DMS153 treated with DMSO at 0.1 percent for 48 hours (cell line): ENCODE measurements around the gene PDPK1.
"Not testable (repeated sequence)": the region's sequence is repeated elsewhere in the genome, so short reads cannot be mapped to it uniquely, and the experiment has no call there.

Experiments
- DNase-seq: peaks from one replicate; lab custom pipeline; 2025; ENCODE audit not compliant: unreplicated experiment; lab: John Stamatoyannopoulos, UW

Gene PDPK1

DNA sequence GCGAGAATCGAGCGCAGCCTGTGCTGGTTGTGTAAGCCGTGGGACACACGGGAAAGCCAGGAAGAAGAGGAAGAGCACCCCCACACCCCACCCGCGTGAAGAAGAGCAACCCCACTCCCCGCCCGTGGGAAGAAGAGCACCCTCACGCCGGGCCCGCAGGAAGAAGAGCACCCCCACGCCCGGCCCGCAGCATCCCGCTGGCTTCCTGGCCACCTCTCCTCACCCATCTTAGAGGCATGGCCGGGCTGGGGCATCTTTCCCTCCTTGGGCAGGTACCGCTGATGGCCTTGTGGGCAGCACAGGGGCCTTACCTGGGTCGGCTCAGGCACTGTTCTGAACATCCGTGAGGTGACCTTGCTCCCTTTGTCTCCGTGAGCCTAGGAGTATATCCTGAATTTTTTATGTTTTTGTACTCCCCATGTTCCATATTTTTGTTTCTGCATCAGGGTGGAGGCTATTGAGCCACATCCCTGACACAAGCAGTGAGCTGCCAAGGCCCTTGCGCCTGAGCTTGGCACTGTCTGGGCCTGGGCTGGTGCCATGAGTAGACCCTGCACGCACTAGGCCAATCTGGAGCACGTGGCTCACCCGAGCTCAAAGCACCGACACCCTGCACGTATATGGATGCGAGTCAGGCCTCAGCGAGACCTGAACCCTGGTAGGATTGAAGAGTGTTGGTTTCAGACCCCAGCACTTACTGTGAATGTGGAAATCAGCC lies 73.1 kb downstream of the PDPK1 start:
- DNase-seq, result no peak

DNA sequence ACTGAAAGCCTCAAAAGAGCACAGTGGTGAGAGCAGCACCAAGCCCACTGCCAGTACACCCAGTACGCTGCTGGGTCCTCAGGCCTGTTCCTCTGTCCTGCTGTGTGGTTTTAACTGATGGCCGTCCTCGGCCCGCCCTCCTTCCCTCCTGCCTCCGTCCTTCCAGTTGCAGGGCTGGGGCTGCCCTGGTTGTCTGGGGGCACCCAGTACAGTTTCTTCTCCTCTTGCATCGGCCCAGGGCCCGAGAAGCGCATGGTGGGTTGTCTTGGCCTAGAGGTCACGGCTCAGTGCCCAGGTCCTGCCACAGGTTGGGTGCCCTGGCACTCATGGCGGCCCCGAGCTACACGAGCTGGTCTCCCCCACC lies 73.7 kb downstream of the PDPK1 start:
- DNase-seq, result no peak

DNA sequence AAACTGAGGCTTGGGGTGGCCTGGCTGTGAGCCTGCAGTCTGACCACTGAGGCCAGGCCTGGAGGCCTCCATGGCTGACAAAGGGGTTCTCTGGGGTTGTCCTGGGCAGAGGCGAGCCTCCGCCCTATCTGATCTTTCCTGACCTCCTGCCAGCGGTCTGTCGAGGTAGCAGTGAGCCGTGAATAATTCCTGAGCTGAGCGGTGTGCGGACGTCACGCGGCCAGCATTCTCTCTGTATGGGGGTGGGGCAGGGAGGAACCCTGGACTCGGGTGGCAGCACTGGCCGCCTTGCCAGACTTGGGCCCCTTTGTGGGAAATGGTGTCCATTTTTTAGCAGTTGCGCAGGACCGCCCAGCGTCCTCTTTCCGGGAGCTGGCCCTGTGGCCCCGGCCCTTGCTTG lies 74.1 kb downstream of the PDPK1 start:
- not testable (repeated sequence) for DNase-seq

DNA sequence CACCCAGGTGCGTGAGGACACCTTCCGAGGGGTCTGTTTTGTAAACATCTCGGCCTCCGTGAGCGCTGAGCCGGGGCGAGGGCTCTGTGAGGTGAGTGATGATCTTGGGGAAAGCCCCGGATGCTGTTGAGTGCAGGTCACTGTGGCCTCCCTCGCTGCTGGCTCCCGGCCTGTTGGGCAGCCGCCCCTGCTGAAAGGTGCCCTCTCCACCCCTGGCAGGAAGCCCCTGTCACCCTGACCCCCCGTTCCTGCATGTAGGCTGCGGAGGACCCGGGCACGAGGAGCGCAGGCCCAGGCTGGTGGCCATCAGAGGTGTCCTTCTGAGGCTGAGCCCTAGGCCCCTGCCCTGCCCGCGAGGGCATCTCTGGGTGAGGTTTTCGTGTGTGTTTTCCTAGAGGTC lies 75.4 kb downstream of the PDPK1 start:
- DNase-seq, result not testable (repeated sequence)

DNA sequence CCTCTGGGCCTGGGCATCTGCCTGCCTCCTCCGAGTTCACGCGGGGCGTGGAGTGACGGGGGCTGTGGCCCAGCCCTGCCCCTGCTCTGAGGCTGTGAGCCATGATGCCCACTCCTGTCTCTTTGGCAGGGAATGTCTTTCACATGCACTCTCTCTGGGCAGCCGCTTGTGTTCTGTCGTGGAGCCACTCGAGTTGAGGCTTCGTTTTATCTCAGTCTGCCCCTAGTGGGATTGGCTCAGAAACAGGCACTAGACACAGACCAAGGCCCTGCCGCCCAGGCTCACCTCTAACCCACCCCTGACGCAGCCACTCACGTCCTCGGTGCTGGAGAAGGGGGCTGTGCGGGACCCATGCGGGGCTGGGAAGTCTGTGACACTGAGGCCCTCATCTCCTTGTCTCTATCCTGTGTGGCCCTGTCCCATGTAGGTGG lies 77.0 kb downstream of the PDPK1 start:
- no peak for DNase-seq

DNA sequence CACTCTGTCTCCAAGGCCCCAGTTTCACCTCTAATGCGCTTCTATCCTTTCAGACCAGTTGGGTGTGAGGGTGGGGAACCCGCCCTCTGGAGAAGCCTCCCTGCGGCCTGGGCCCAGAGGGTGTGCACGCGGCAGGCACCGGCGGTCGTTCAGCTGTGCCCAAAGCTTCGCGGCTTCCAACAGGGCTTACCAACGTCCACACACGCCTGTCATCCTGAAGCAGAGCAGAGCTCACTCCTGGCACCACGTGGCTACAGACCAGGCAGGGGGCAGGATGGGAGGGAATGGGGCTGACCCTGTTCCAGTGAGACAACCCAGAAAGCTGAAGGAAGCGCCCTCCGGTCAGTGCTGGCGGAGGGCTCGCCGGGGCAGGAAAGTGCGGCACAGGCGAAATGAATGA lies 81.1 kb downstream of the PDPK1 start:
- DNase-seq, result not testable (repeated sequence)

DNA sequence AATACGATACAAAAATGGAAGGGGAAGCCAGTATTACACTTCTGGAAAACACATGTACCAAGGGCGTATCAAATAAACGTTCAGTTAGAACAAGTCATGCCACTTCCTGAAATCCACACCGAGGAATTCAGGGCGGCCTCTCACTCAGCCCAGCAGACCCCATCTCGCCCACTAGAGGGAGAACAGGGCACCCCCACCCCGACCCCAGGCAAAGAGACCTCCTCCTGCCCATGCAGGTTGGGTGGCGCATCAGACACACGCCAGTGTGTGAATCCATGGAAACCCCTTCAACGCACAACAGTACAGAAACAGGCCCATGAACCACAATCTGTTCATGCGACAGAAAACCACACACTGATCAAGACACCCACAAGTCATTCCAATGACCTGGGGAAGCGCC lies 81.8 kb downstream of the PDPK1 start:
- not testable (repeated sequence) for DNase-seq

DNA sequence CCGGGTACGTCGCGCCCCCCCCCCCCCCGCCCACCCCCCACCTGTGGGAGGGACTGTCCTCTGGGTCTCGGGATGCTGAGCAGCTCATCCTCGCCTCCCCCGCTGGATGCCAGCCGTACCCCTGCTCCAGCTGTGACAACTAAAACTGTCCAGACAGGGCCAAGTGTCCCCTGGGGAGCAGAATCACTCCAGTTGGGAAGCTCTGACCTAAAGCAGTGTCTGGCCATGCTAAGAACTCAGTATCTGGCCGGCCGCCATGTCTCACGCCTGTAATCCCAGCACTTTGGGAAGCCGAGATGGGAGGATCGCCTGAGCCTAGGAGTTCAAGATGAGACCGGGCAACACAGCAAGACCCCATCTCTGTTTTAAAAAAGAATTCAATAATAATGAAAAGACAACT lies 83.0 kb downstream of the PDPK1 start:
- DNase-seq, result not testable (repeated sequence)

DNA sequence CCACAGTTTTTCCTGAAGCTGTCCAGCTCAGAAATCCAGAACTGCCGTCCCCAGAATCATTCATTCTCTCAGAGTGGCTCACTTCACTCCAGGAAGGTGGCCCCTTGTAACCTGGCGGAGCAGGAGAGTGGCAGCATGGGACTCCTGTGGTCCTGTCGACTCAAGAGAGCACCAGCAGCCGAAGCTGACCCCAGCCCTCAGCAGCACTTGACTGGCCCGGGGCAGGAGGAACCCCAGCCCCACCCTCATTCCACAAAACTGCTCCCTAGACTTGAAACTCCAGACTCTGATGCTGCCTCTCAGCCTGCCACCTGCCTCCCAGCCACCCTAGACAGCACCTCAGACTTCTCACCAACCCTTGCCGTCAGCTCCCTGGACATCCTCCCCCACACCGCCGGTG lies 83.6 kb downstream of the PDPK1 start:
- not testable (repeated sequence) for DNase-seq

DNA sequence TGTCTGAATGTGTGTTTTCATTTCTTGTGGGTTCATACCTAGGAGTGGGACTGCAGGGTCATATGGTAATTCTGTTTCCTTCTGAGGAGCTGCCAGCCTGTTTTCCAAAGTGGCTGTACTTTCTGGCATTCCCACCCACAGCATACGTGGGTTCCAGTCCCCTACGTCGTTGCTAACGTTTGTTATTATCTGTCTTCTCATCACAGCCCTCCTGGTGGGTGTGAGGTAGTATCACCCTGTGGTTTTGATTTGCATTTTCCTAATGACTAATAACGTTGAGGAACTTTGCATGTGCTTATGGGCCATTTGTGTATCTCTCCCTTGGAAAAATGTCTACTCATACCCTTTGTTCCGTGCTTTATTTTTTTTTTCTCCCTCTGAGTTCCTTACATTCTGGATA lies 89.3 kb downstream of the PDPK1 start:
- not testable (repeated sequence) for DNase-seq

DNA sequence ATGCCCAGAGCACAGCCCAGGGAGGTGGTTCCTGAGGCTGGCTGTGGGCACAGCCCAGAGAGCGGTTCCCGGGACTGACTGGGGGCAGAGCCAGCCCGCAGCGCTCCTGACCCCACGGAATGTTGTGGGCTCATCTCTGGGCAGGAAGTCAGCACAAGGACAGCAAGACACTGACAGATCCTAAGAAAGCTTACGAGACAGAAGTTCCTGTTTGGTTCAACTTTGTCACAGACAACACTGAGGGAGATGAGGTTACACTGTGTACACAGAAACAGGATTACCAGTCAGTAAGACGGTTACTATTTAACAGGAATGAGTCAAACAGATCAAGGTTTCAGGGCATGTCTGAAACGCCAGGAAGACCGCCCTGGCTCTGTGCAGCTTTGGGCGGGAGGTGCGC lies 93.4 kb downstream of the PDPK1 start:
- not testable (repeated sequence) for DNase-seq

DNA sequence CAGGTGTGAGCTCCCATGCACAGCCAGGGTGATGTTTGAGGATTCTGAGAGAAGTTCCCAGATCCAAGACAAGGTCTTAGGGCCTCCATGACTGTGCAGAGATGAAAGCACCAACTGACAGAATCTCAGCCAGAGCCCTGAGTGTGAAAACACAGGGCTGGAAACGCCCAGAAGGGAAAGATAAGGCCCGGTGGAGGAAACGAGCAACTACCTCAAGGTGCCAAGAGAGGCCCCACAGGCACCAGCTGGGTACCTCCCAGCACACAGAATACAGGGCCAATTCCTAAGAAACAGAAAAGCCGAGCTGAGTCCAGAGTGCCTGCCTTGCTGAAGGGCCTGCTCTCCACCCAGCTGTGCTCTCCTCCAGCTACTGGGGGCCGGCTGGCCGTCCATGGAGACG lies 94.5 kb downstream of the PDPK1 start:
- DNase-seq, result not testable (repeated sequence)

DNA sequence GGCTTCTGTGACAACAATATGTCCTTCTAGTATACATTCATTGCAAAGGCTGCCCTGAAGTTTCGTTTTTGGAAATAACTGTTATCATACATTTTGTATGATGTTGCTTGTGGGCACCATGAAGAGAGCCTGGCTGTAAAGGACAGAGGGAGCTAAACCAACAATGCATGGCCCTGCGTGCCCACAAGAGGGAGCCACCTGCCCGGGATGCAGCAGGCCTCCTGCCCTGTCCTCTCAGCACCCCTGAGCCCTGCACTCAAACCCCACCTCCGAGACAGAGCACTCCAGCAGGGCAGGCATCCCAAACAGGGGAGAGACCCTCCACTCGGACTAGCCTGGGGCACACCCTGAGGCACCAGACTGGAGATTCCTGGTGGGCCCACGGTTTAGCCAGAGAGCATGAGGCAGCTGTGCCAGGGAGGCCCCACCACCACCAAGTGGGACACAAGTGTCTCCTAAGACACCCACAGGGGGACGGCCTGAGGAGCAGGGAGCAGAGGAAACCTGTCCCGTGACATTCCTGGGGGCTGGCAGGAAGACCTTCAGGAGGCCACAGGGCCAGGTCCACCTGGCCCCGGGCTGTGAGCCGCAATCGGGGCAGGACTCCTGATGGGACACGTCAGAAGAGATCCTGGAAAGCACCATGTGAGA lies 101.4 kb downstream of the PDPK1 start:
- DNase-seq, result not testable (repeated sequence)

DNA sequence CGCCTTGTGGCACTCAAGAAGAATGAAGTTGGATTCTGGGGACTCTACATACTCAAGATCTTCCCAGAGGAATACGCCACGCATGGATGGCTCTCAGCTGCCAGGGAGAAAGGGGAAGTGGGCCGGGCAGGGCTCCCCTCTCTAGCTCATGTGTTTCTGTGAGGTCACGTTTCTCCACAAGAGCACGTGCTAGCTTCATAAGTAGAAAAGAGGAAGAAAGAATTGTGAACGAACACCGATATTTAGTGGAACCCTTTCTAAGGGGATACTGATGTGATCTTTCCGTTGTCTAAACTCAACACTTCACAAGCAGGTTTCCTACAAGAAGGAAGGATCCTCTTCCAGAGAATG lies 101.9 kb downstream of the PDPK1 start:
- not testable (repeated sequence) for DNase-seq

DNA sequence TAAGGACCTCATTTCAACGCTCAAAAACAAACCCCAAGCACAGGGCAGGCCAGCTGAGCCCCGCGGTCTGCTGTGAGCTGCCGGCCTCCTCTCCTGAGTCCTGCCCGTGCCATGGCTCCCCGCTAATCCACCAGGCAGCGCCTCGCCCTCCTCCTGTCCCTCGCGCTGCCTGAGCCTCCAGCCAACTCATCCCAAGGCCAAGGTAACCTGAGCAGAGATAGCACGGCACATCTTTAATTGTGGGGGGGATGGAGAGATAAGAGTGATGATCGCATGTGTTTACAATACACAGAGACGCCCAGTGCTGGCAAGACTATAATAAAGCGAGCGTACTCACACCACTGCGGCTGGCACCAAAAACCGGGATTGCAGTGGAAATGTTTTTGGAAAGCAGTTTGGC lies 104.7 kb downstream of the PDPK1 start:
- not testable (repeated sequence) for DNase-seq

DNA sequence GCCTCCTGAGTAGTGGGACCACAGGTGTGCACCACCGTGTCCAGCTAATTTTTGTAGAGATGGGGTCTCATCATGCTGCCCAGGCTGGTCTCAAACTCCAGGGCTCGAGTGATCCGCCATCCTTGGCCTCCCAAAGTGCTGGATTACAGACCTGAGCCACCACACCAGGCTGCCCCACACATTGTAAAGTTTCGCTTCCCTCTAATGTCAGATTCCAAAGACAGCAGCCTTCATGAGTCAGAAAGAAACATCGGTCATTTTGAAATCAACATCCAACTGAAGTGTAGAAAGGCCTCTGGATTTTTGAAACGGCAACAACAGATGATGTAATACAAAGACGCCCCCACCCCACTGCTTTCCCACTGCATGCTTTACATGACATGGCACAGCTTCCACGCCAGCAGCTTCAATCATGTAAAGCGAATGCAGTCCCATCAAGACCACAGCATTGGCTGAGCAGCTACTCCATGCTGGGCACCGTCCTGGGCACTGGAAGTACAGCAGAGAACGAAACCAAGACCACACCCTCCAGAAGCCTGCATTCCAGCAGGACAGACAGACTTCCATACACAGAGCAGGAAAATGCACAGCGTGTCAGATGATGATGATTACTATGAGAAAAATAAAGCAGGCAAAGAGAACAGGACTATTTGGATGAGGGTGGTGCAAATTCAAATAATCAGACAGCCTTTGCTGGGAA lies 107.1 kb downstream of the PDPK1 start:
- DNase-seq, result not testable (repeated sequence)

DNA sequence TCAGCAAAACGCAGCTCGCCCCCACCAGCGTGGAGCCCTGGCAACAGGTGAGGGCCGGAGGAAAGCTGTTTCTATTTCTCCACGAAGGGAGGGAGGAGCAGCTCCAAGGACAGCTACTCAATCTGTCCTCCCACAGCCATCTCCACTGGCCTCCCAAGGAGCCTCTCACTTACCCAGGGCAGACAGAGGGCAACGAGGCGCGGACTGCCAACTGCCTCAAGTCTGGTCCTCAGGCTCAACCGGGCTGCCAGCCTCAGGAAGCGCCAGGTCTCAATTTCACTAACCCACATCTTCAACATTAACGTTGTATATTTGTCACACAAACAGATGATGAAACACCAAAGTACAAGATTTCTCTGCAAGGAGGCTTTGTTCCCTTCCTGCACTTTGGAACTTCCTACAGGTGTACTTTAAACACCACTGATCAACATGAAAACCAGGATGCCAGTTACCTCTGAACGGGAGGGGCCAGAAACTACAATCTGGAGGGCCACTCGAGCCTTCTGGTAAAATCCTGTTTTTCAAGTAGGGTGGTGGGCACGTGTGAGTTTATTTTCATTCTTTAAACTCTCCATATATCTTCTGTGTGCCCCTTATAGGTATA lies 113.5 kb downstream of the PDPK1 start:
- not testable (repeated sequence) for DNase-seq
